Occipital lobe (tissue), 3 donors: Measurements from ENCODE around the gene CCDC110. TPM values are rescaled to one million over a fixed set of nuclear protein-coding genes. Genes with fewer than 3 reads are reported as not detected.

Experiments used
- DNase-seq: peaks from one replicate; lab custom pipeline; 2025; lab: John Stamatoyannopoulos, UW
- small RNA-seq: library from RNA; depleted of rRNA; stranded (forward); fragments of <200 nt; gene quantifications from one replicate; pipeline ENCODE3, GENCODE V24; 2014
- total RNA-seq: library from RNA; depleted of rRNA; stranded (reverse); fragments of >200 nt; gene quantifications from one replicate; pipeline ENCODE4 v1.2.3, GENCODE V29; 2014

CCDC110 gene
- total RNA-seq, 1 donor from 2014 or later: 1.7 TPM

- no peak for DNase-seq
Observed at GRCh38 chr4:185421366-185422124, 50.0 kb downstream of the CCDC110 start.

- no peak for DNase-seq
Observed at GRCh38 chr4:185416955-185417354, 54.6 kb downstream of the CCDC110 start.

- DNase-seq: no peak
Observed at GRCh38 chr4:185412412-185412811, 59.1 kb downstream of the CCDC110 start.

- DNase-seq: no peak
Observed at GRCh38 chr4:185411849-185412248, 59.7 kb downstream of the CCDC110 start.

- DNase-seq: no peak
Observed at GRCh38 chr4:185408432-185408831, 63.1 kb downstream of the CCDC110 start.

GRCh38 chr4:185405296-185405999 lies 66.1 kb downstream of the CCDC110 start:
- no peak for DNase-seq

GRCh38 chr4:185404031-185404430 lies 67.5 kb downstream of the CCDC110 start:
- DNase-seq: no peak

GRCh38 chr4:185399466-185399865 lies 72.1 kb downstream of the CCDC110 start:
- DNase-seq: no peak

- DNase-seq: no peak
Observed at GRCh38 chr4:185398618-185399017, 72.9 kb downstream of the CCDC110 start.

- no peak for DNase-seq
Observed at GRCh38 chr4:185396724-185397385, 74.7 kb downstream of the CCDC110 start, which contains the start of gene ANKRD37. ANKRD37 (plus strand) TSS chr4:185396841; CDS start chr4:185396924, 83 bp downstream.

GRCh38 chr4:185395956-185396723 lies 75.4 kb downstream of the CCDC110 start:
- peak; percentile 94 for DNase-seq

GRCh38 chr4:185395238-185395955 lies 76.1 kb downstream of the CCDC110 start, which contains the start of gene LRP2BP:
LRP2BP (minus strand) TSS chr4:185395924; CDS start chr4:185378186, 17,738 bp downstream.
- DNase-seq: no peak

Small RNA genes within 50 kb of the gene (small RNA-seq; reads per million reads assigned to genes)
- gene RF00019: not detected

Other genes starting within 250 kb of the CCDC110 start
- gene LRP2BP, start 75.8 kb downstream of the CCDC110 start, total RNA-seq: 10.8 TPM
- gene ANKRD37, start 74.9 kb downstream of the CCDC110 start, total RNA-seq: 25.1 TPM
- gene UFSP2, start 45.8 kb downstream of the CCDC110 start, total RNA-seq: 53.0 TPM
- 18.2 TPM for gene PDLIM3, start 63.8 kb upstream of the CCDC110 start, total RNA-seq